ENCODE measurements around the gene COL6A3. TPM values are rescaled to one million over a fixed set of nuclear protein-coding genes. Genes with fewer than 3 reads are reported as not detected.

Gene COL6A3
- polyA plus RNA-seq, 1 donor (not counting 4 experiments of a cell fraction or from before 2014, with no cell fraction given), result not detected

DNA sequence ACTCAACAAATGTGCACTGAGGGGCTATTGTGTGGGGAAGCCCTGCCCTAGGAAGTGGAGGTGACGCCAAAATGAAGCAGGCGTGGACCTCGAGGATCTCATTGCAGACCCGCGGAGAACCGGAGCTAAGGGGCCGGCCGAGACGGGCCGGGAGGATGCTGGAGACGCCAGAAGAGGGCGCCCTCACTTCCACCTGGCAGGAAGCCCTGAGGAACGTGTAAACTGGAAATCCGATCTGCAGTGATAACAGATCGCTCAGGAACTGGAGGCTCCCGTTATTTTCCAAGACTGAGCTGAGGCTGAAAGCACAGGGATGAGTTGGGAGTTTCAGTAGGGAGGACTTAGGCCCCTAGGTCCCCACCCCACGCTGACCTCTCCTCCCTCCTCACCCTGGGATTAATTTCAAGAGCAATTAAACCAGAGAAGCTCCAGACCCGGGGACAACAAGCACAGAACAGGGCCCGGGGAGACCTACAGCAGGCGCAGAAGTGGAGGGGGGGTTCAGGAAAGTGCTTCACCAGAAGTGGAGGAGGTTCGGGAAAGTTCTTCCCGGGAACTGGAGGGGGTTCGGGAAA, 7.7 kb upstream of the COL6A3 start:
- H3K9me3 ChIP-seq (ENCODE audit: control insufficient read depth, low read depth, low read length), result no peaks in the 10 kb centered on the region
- dilution Hi-C loops (cut with MboI; ENCODE audit: extremely low pct_ligation_motif_present, low sequenced_read_pairs), result no loop called here
- FAIRE-seq (peak; percentile 88), DNase-seq (ENCODE audit: low read depth, low spot score) (no peak)
- no peaks in the 10 kb centered on the region for H3K79me2 ChIP-seq (ENCODE audit: control insufficient read depth, insufficient read depth, low read length)
- H3K36me3 ChIP-seq (ENCODE audit: control insufficient read depth in 2 of 2, extremely low read depth in 1 of 2, insufficient read depth in 2 of 2, low read length in 2 of 2), result no peaks in the 10 kb centered on the region
- TF ChIP-seq CTCF (optimal IDR thresholded peaks at IDR 0.05 in 1 of 3, IDR thresholded peaks at IDR 0.05 in 1 of 3, conservative IDR thresholded peaks at IDR 0.05 in 1 of 3; ENCODE audit: extremely low read depth in 1 of 3, insufficient read depth in 2 of 3, low read length in 3 of 3) (peak; percentile 81 to 94 (median 92)), EZH2 (IDR thresholded peaks at IDR 0.05; ENCODE audit: low read length) (no peak)
- H3K4me2 ChIP-seq (ENCODE audit: control insufficient read depth, extremely low read depth, insufficient read depth, low read depth, low read length), result peak overlapping the region; percentile 82
- no peak overlapping the region for H3K9ac ChIP-seq (ENCODE audit: control insufficient read depth, extremely low read depth, insufficient read depth, low read length)
- H4K20me1 ChIP-seq (ENCODE audit: control insufficient read depth, extremely low read depth, insufficient read depth, low read length), result no peaks in the 10 kb centered on the region
- no peaks in the 10 kb centered on the region for H3K9me1 ChIP-seq (ENCODE audit: control insufficient read depth, extremely low read depth, insufficient read depth, low read length)
- H3K4me3 ChIP-seq (ENCODE audit: control insufficient read depth in 2 of 3, extremely low read depth in 1 of 3, insufficient read depth in 2 of 3, low read depth in 1 of 3, low read length in 3 of 3), result peak overlapping the region in 2 of 3 experiments; percentile 27 to 47
- H3K27me3 ChIP-seq (ENCODE audit: control insufficient read depth, extremely low read depth, insufficient read depth, low read length), result no peaks in the 10 kb centered on the region
- H3K4me1 ChIP-seq (ENCODE audit: control insufficient read depth, extremely low read depth, insufficient read depth, low read length), result peaks cover 6% of the 10 kb centered on the region
- no peak overlapping the region for H3K27ac ChIP-seq (ENCODE audit: control insufficient read depth, insufficient read depth, low read length)
- H2AFZ ChIP-seq (ENCODE audit: control insufficient read depth, low read length), result peak overlapping the region; percentile 84

DNA sequence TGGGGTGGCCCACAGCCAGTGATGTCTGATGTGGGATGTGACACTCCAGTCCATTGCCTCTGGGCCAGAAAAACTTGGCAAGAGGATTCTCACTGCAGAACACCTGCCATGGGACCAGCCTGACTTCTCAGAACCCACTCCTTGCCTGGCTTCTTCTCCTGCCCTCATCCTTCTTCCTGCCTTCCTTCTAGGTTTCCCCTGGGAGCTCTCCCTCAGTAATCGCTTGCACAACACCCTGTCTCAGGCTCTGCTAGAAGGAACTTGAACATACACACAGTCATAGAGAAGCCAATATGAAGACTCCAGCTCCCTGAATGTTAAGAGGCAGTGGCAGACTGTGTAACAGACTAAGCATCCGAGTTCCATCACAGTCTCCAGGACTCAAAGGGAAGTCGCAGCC, 4.3 kb upstream of the COL6A3 start:
- Histone ChIP-seq H3K27me3 (ENCODE audit: control insufficient read depth, extremely low read depth, insufficient read depth, low read length) (peaks cover 7% of the 10 kb centered on the region), H3K27ac (ENCODE audit: control insufficient read depth, insufficient read depth, low read length) (no peak overlapping the region), H4K20me1 (ENCODE audit: control insufficient read depth, extremely low read depth, insufficient read depth, low read length) (no peaks in the 10 kb centered on the region), H3K4me3 (ENCODE audit: control insufficient read depth in 2 of 3, extremely low read depth in 1 of 3, insufficient read depth in 2 of 3, low read depth in 1 of 3, low read length in 3 of 3) (no peak overlapping the region), H3K79me2 (ENCODE audit: control insufficient read depth, insufficient read depth, low read length) (no peaks in the 10 kb centered on the region), H3K9me3 (ENCODE audit: control insufficient read depth, low read depth, low read length) (no peaks in the 10 kb centered on the region), H3K36me3 (ENCODE audit: control insufficient read depth in 2 of 2, extremely low read depth in 1 of 2, insufficient read depth in 2 of 2, low read length in 2 of 2) (no peaks in the 10 kb centered on the region), H3K4me1 (ENCODE audit: control insufficient read depth, extremely low read depth, insufficient read depth, low read length) (peaks cover 6% of the 10 kb centered on the region), H2AFZ (ENCODE audit: control insufficient read depth, low read length) (no peak overlapping the region), H3K9ac (ENCODE audit: control insufficient read depth, extremely low read depth, insufficient read depth, low read length) (no peak overlapping the region), H3K4me2 (ENCODE audit: control insufficient read depth, extremely low read depth, insufficient read depth, low read depth, low read length) (no peak overlapping the region), H3K9me1 (ENCODE audit: control insufficient read depth, extremely low read depth, insufficient read depth, low read length) (no peaks in the 10 kb centered on the region)
- TF ChIP-seq CTCF (optimal IDR thresholded peaks at IDR 0.05 in 1 of 3, IDR thresholded peaks at IDR 0.05 in 1 of 3, conservative IDR thresholded peaks at IDR 0.05 in 1 of 3; ENCODE audit: extremely low read depth in 1 of 3, insufficient read depth in 2 of 3, low read length in 3 of 3) (no peak), EZH2 (IDR thresholded peaks at IDR 0.05; ENCODE audit: low read length) (no peak)
- no peak for FAIRE-seq
- dilution Hi-C loops (cut with MboI; ENCODE audit: extremely low pct_ligation_motif_present, low sequenced_read_pairs), result no loop called here
- no peak for DNase-seq (ENCODE audit: low read depth, low spot score)
